ENCODE measurements around the gene HIP1.

DNA sequence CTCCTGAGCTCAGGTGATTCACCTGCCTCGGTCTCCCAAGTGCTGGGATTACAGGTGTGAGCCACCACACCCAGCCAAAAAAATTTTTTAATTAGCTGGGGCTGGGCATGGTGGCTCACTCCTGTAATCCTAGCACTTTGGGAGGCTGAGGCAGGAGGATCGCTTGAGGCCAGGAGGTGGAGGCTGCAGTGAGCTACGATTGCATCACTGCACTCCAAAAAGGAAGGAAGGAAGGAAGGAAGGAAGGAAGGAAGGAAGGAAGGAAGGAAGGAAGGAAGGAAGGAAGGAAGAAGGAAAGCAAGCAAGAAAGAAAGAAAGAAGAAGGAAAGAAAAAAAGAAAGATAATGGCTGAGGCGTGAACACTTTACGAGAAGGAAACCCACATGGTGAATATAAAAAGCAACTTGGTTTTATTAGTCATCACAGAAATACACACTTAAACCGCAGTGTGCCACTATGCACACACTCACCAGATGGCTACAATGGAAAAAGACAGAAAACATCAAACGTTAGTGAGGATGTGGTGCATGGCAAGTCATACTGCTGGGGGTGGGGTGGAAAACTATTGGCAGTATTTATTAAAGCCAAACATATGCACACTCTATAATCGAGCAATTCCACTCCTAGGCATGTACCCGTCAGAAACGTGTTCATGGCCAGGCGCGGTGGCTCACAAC is 37.7 kb upstream of the HIP1 start:
- TF ChIP-seq CTCF (IDR thresholded peaks at IDR 0.05) (no peak), POLR2AphosphoS5 (IDR thresholded peaks at IDR 0.05; ENCODE audit: low read depth, low read length) (no peak), REST (IDR thresholded peaks at IDR 0.05; ENCODE audit: insufficient read depth in 1 of 2, low read depth in 2 of 2, low read length in 1 of 2) (no peak)
